ENCODE data around the gene CAPN11. TPM values are rescaled to one million over a fixed set of nuclear protein-coding genes. Genes with fewer than 3 reads are reported as not detected.

Gene CAPN11
- total and polyA plus RNA-seq, 10 of the 15 experiments (the other 5 are each of a cell fraction or from before 2014, with no cell fraction given), result 0.05 to 0.44 (median 0.31) TPM

- no peak for TF ChIP-seq PBX3 (IDR thresholded peaks at IDR 0.05; ENCODE audit: insufficient replicate concordance, low read depth, low read length)
- TF ChIP-seq MTA2 (IDR thresholded peaks at IDR 0.05; ENCODE audit: low read depth), result peak; percentile 27; the same call in 1 of the 2 replicates
- TF ChIP-seq SKIL (IDR thresholded peaks at IDR 0.05; ENCODE audit: low read depth, poor library complexity, severe bottlenecking), result peak; percentile 76
- TF ChIP-seq POU2F2 (IDR thresholded peaks at IDR 0.05; ENCODE audit: borderline replicate concordance, low read depth, low read length), result peak; percentile 36; the same call in 1 of the 3 replicates
- TF ChIP-seq PAX5 (IDR thresholded peaks at IDR 0.05; ENCODE audit: borderline replicate concordance, low read depth, low read length), result 0 out of 2 replicates have a peak, but pooled peaks have one; percentile 15
- peak; percentile 71; the same call in 1 of the 2 replicates for TF ChIP-seq PML (IDR thresholded peaks at IDR 0.05; ENCODE audit: low read length)
- TF ChIP-seq SUPT20H (IDR thresholded peaks at IDR 0.05; ENCODE audit: borderline replicate concordance, control insufficient read depth, low read depth, low read length), result no peak
- peak; percentile 22; the same call in 1 of the 2 replicates for TF ChIP-seq NBN (IDR thresholded peaks at IDR 0.05)
- no peak for TF ChIP-seq DPF2 (IDR thresholded peaks at IDR 0.05)
- TF ChIP-seq RUNX3 (IDR thresholded peaks at IDR 0.05; ENCODE audit: low read length), result peak; percentile 77
- peak; percentile 40; the same call in 1 of the 2 replicates for TF ChIP-seq SIN3A (IDR thresholded peaks at IDR 0.05; ENCODE audit: low read depth, low read length)
- TF ChIP-seq POLR2A (IDR thresholded peaks at IDR 0.05; ENCODE audit: low read depth, low read length), result no peak; the same call in 1 of the 2 replicates
- 0 out of 2 replicates have a peak, but pooled peaks have one; percentile 30 for TF ChIP-seq NR2F1 (conservative IDR thresholded peaks at IDR 0.05)
- peak; percentile 28; the same call in 1 of the 2 replicates for TF ChIP-seq WRNIP1 (IDR thresholded peaks at IDR 0.05; ENCODE audit: borderline replicate concordance, low read depth, low read length)
- peak; percentile 51; the same call in 1 of the 2 replicates for TF ChIP-seq EED (IDR thresholded peaks at IDR 0.05; ENCODE audit: low read depth)
Measured at GRCh38 chr6:44126320-44127149, 32.1 kb upstream of the CAPN11 start (continued).

Data from GM12878 (cell line).